Measurements from ENCODE around the gene TCN1. TPM values are rescaled to one million over a fixed set of nuclear protein-coding genes. Genes with fewer than 3 reads are reported as not detected.
"Not testable (repeated sequence)": the region's sequence is repeated elsewhere in the genome, so short reads cannot be mapped to it uniquely, and the experiment has no call there.

TCN1 gene
- total and polyA plus RNA-seq, 2 donors = 0.13 TPM; not detected in 1

- Histone ChIP-seq H3K36me3 (ENCODE audit: insufficient read depth) (no peaks in the 10 kb centered on the region), H3K4me3 (ENCODE audit: low read depth, low read length) (no peak overlapping the region), H3K27ac (ENCODE audit: low read depth) (no peak overlapping the region), H3K4me1 (ENCODE audit: insufficient read depth) (no peaks in the 10 kb centered on the region)
- DNase-seq (ENCODE audit: extremely low spot score) = no peak
Observed at GRCh38 chr11:59877325-59877724, 11.0 kb upstream of the TCN1 start.

- WGBS = 76% methylated on average over 9 of the region's 9 CpGs
- H3K27ac ChIP-seq (ENCODE audit: low read depth) = no peak overlapping the region
- no peak overlapping the region for H3K4me3 ChIP-seq (ENCODE audit: low read depth, low read length)
- DNase-seq (ENCODE audit: extremely low spot score) = no peak
- H3K36me3 ChIP-seq (ENCODE audit: insufficient read depth) = no peaks in the 10 kb centered on the region
- H3K4me1 ChIP-seq (ENCODE audit: insufficient read depth) = no peaks in the 10 kb centered on the region
Observed at GRCh38 chr11:59875856-59876519, 9.7 kb upstream of the TCN1 start.

GRCh38 chr11:59872076-59872475 is 5.8 kb upstream of the TCN1 start:
- Histone ChIP-seq H3K4me3 (ENCODE audit: low read depth, low read length) (no peak overlapping the region), H3K4me1 (ENCODE audit: insufficient read depth) (no peaks in the 10 kb centered on the region), H3K36me3 (ENCODE audit: insufficient read depth) (no peaks in the 10 kb centered on the region), H3K27ac (ENCODE audit: low read depth) (no peak overlapping the region)
- no peak for DNase-seq (ENCODE audit: extremely low spot score)

GRCh38 chr11:59867946-59868345 is 1.7 kb upstream of the TCN1 start:
- 86% methylated on average over 2 of the region's 2 CpGs for WGBS
- H3K36me3 ChIP-seq (ENCODE audit: insufficient read depth) = no peaks in the 10 kb centered on the region
- no peak overlapping the region for H3K27ac ChIP-seq (ENCODE audit: low read depth)

GRCh38 chr11:59866836-59867235 is 549 bp upstream of the TCN1 start:
- WGBS = 84% methylated on average over 1 of the region's 1 CpG
- H3K4me3 ChIP-seq (ENCODE audit: low read depth, low read length) = no peak overlapping the region

More at GRCh38 chr11:59867946-59868345, 1.7 kb upstream of the TCN1 start:
- no peak for DNase-seq (ENCODE audit: extremely low spot score)
- Histone ChIP-seq H3K4me1 (ENCODE audit: insufficient read depth) (no peaks in the 10 kb centered on the region), H3K4me3 (ENCODE audit: low read depth, low read length) (no peak overlapping the region)

GRCh38 chr11:59865031-59865430 is 1.3 kb downstream of the TCN1 start:
- Histone ChIP-seq H3K4me3 (ENCODE audit: low read depth, low read length) (no peak overlapping the region), H3K27ac (ENCODE audit: low read depth) (no peak overlapping the region), H3K4me1 (ENCODE audit: insufficient read depth) (no peaks in the 10 kb centered on the region), H3K36me3 (ENCODE audit: insufficient read depth) (no peaks in the 10 kb centered on the region)
- no peak for DNase-seq (ENCODE audit: extremely low spot score)
- WGBS = 67% methylated on average over 1 of the region's 1 CpG

More at GRCh38 chr11:59866836-59867235, 549 bp upstream of the TCN1 start:
- Histone ChIP-seq H3K27ac (ENCODE audit: low read depth) (no peak overlapping the region), H3K36me3 (ENCODE audit: insufficient read depth) (no peaks in the 10 kb centered on the region), H3K4me1 (ENCODE audit: insufficient read depth) (no peaks in the 10 kb centered on the region)
- DNase-seq (ENCODE audit: extremely low spot score) = no peak

GRCh38 chr11:59862252-59862651 is 4.0 kb downstream of the TCN1 start:
- H3K27ac ChIP-seq (ENCODE audit: low read depth) = no peak overlapping the region
- 68% methylated on average over 3 of the region's 3 CpGs for WGBS
- H3K4me3 ChIP-seq (ENCODE audit: low read depth, low read length) = no peak overlapping the region
- no peaks in the 10 kb centered on the region for H3K4me1 ChIP-seq (ENCODE audit: insufficient read depth)
- H3K36me3 ChIP-seq (ENCODE audit: insufficient read depth) = no peaks in the 10 kb centered on the region
- DNase-seq (ENCODE audit: extremely low spot score) = no peak

GRCh38 chr11:59859673-59860072 is 6.6 kb downstream of the TCN1 start:
- H3K27ac ChIP-seq (ENCODE audit: low read depth) = no peak overlapping the region
- no peak for DNase-seq (ENCODE audit: extremely low spot score)
- H3K36me3 ChIP-seq (ENCODE audit: insufficient read depth) = no peaks in the 10 kb centered on the region
- H3K4me3 ChIP-seq (ENCODE audit: low read depth, low read length) = no peak overlapping the region
- H3K4me1 ChIP-seq (ENCODE audit: insufficient read depth) = no peaks in the 10 kb centered on the region

- H3K36me3 ChIP-seq (ENCODE audit: insufficient read depth) = no peaks in the 10 kb centered on the region
- H3K4me1 ChIP-seq (ENCODE audit: insufficient read depth) = no peaks in the 10 kb centered on the region
- 66% methylated on average over 10 of the region's 10 CpGs for WGBS
- H3K27ac ChIP-seq (ENCODE audit: low read depth) = no peak overlapping the region
- DNase-seq (ENCODE audit: extremely low spot score) = no peak
- H3K4me3 ChIP-seq (ENCODE audit: low read depth, low read length) = no peak overlapping the region
Observed at GRCh38 chr11:59857439-59858434, 8.6 kb downstream of the TCN1 start.

- Histone ChIP-seq H3K27ac (ENCODE audit: low read depth) (no peak overlapping the region), H3K36me3 (ENCODE audit: insufficient read depth) (no peaks in the 10 kb centered on the region), H3K4me1 (ENCODE audit: insufficient read depth) (no peaks in the 10 kb centered on the region), H3K4me3 (ENCODE audit: low read depth, low read length) (no peak overlapping the region)
- DNase-seq (ENCODE audit: extremely low spot score) = no peak
- 54% methylated on average over 2 of the region's 2 CpGs for WGBS
Observed at GRCh38 chr11:59854871-59855270, 11.4 kb downstream of the TCN1 start.

GRCh38 chr11:59851416-59851815 is 14.9 kb downstream of the TCN1 start:
- not testable (repeated sequence) for H3K36me3 ChIP-seq (ENCODE audit: insufficient read depth); DNase-seq (ENCODE audit: extremely low spot score); H3K27ac ChIP-seq (ENCODE audit: low read depth); H3K4me3 ChIP-seq (ENCODE audit: low read depth, low read length); H3K4me1 ChIP-seq (ENCODE audit: insufficient read depth)
- 92% methylated on average over 5 of the region's 5 CpGs for WGBS

- not testable (repeated sequence) for H3K4me3 ChIP-seq (ENCODE audit: low read depth, low read length); H3K36me3 ChIP-seq (ENCODE audit: insufficient read depth); H3K27ac ChIP-seq (ENCODE audit: low read depth); H3K4me1 ChIP-seq (ENCODE audit: insufficient read depth); DNase-seq (ENCODE audit: extremely low spot score)
- WGBS = 84% methylated on average over 2 of the region's 2 CpGs
Observed at GRCh38 chr11:59849551-59849950, 16.7 kb downstream of the TCN1 start.

- DNase-seq (ENCODE audit: extremely low spot score) = no peak
- H3K27ac ChIP-seq (ENCODE audit: low read depth) = no peak overlapping the region
- H3K4me1 ChIP-seq (ENCODE audit: insufficient read depth) = no peaks in the 10 kb centered on the region
- WGBS = 23% methylated on average over 2 of the region's 2 CpGs
- H3K4me3 ChIP-seq (ENCODE audit: low read depth, low read length) = no peak overlapping the region
- no peaks in the 10 kb centered on the region for H3K36me3 ChIP-seq (ENCODE audit: insufficient read depth)
Observed at GRCh38 chr11:59849129-59849528, 17.2 kb downstream of the TCN1 start.

- 81% methylated on average over 6 of the region's 6 CpGs for WGBS
Observed at GRCh38 chr11:59848439-59848838, 17.8 kb downstream of the TCN1 start.

More at GRCh38 chr11:59848439-59848838, 17.8 kb downstream of the TCN1 start:
- not testable (repeated sequence) for H3K36me3 ChIP-seq (ENCODE audit: insufficient read depth); DNase-seq (ENCODE audit: extremely low spot score); H3K4me1 ChIP-seq (ENCODE audit: insufficient read depth); H3K27ac ChIP-seq (ENCODE audit: low read depth); H3K4me3 ChIP-seq (ENCODE audit: low read depth, low read length)

Data from urinary bladder (tissue), 4 donors.